ENCODE measurements around the gene RAF1.

The RAF1 gene

GRCh38 chr3:12663936-12664908, at the start of gene RAF1:
TSS of gene RAF1 (minus strand) at chr3:12664117. CDS start at chr3:12618721, 45,396 bp downstream.
- DNase-seq (ENCODE audit: low read depth in 2 of 2) = peak; percentile 98 to 99
- peak within 1 kb of the TSS; percentile 87 to 99 for H3K4me3 ChIP-seq (replicated peaks in 1 of 2; ENCODE audit: low read depth in 2 of 2, low read length in 2 of 2)
- TF ChIP-seq CTCF (IDR thresholded peaks at IDR 0.05; ENCODE audit: low read depth, low read length) = no peak

GRCh38 chr3:12710062-12710461, 46.1 kb upstream of the RAF1 start:
- no peak overlapping the region for H3K4me3 ChIP-seq (replicated peaks in 1 of 2; ENCODE audit: low read depth in 2 of 2, low read length in 2 of 2)
- no peak for TF ChIP-seq CTCF (IDR thresholded peaks at IDR 0.05; ENCODE audit: low read depth, low read length)
- no peak for DNase-seq (ENCODE audit: low read depth in 2 of 2)

- TF ChIP-seq CTCF (IDR thresholded peaks at IDR 0.05; ENCODE audit: low read depth, low read length) = no peak
- no peak for DNase-seq (ENCODE audit: low read depth in 2 of 2)
- H3K4me3 ChIP-seq (replicated peaks in 1 of 2; ENCODE audit: low read depth in 2 of 2, low read length in 2 of 2) = no peak overlapping the region
Observed at GRCh38 chr3:12709334-12709733, 45.4 kb upstream of the RAF1 start.

GRCh38 chr3:12708584-12709192, 44.8 kb upstream of the RAF1 start:
- H3K4me3 ChIP-seq (replicated peaks in 1 of 2; ENCODE audit: low read depth in 2 of 2, low read length in 2 of 2) = no peak overlapping the region
- DNase-seq (ENCODE audit: low read depth in 2 of 2) = peak; percentile 74 to 76
- peak; percentile 18 for TF ChIP-seq CTCF (IDR thresholded peaks at IDR 0.05; ENCODE audit: low read depth, low read length)

GRCh38 chr3:12707449-12707848, 43.5 kb upstream of the RAF1 start:
- TF ChIP-seq CTCF (IDR thresholded peaks at IDR 0.05; ENCODE audit: low read depth, low read length) = no peak
- no peak overlapping the region for H3K4me3 ChIP-seq (replicated peaks in 1 of 2; ENCODE audit: low read depth in 2 of 2, low read length in 2 of 2)
- peak; percentile 42 to 44 for DNase-seq (ENCODE audit: low read depth in 2 of 2)

- H3K4me3 ChIP-seq (replicated peaks in 1 of 2; ENCODE audit: low read depth in 2 of 2, low read length in 2 of 2) = no peak overlapping the region
- TF ChIP-seq CTCF (IDR thresholded peaks at IDR 0.05; ENCODE audit: low read depth, low read length) = peak; percentile 91
- DNase-seq (ENCODE audit: low read depth in 2 of 2) = peak; percentile 77 to 79
Observed at GRCh38 chr3:12706504-12707253, 42.8 kb upstream of the RAF1 start.

Measured in cardiac fibroblast (primary cell).